ENCODE data around the gene SDC1. TPM values are rescaled to one million over a fixed set of nuclear protein-coding genes. Genes with fewer than 3 reads are reported as not detected.

The SDC1 gene
- total and polyA plus RNA-seq, 2 of the 8 experiments (the other 6 are each of a cell fraction or from before 2014, with no cell fraction given) = 45.3 to 73.3 TPM

GRCh38 chr2:20230114-20230425 is 5.1 kb upstream of the SDC1 start:
- Histone ChIP-seq H4K91ac (replicated peaks; ENCODE audit: insufficient read length, low read length) (no peak overlapping the region), H2BK120ac (replicated peaks; ENCODE audit: low read depth, low read length) (no peak overlapping the region), H2BK15ac (ENCODE audit: low read length) (no peak overlapping the region), H3K4me3 (ENCODE audit: extremely low read depth in 1 of 4, insufficient read depth in 2 of 4, low read depth in 3 of 4, low read length in 4 of 4) (no peak overlapping the region), H4K20me1 (replicated peaks in 1 of 2; ENCODE audit: control insufficient read depth in 1 of 2, insufficient read depth in 2 of 2, low read length in 2 of 2) (no peaks in the 10 kb centered on the region), H3K4me1 (replicated peaks in 1 of 4; ENCODE audit: control insufficient read depth in 3 of 4, insufficient read depth in 4 of 4, low read length in 3 of 4) (peaks cover 5 to 15% (median 8%) of the 10 kb centered on the region in 4 experiments; a peak in 6 of 7 replicates), H3K18ac (ENCODE audit: extremely low read depth, low read length) (no peak overlapping the region), H3K14ac (ENCODE audit: insufficient read length) (no peak overlapping the region), H2BK5ac (ENCODE audit: low read depth, low read length) (no peak overlapping the region), H2BK12ac (ENCODE audit: low read depth, low read length) (no peak overlapping the region), H2BK20ac (ENCODE audit: low read length) (no peak overlapping the region), H3K36me3 (ENCODE audit: control insufficient read depth in 2 of 4, insufficient read depth in 4 of 4, low read length in 3 of 4) (no peaks in the 10 kb centered on the region), H2AK5ac (ENCODE audit: low read depth, low read length) (no peak overlapping the region), H3K27me3 (replicated peaks in 1 of 4; ENCODE audit: control insufficient read depth in 3 of 4, extremely low read depth in 1 of 4, insufficient read depth in 3 of 4, low read length in 3 of 4) (peaks cover 0 to 7% (median 4%) of the 10 kb centered on the region in 4 experiments; a peak in 4 of 7 replicates), H3K4me2 (ENCODE audit: insufficient read depth in 1 of 2, low read depth in 2 of 2, low read length in 2 of 2) (no peak overlapping the region), H3K9ac (replicated peaks in 1 of 4; ENCODE audit: extremely low read depth in 1 of 4, low read depth in 3 of 4, low read length in 3 of 4) (no peak overlapping the region), H4K8ac (ENCODE audit: extremely low read depth, insufficient read depth, low read length) (no peak overlapping the region), H3K56ac (replicated peaks; ENCODE audit: insufficient read length, low read depth, low read length) (no peak overlapping the region), H2AFZ (ENCODE audit: low read length) (no peak overlapping the region), H3K23me2 (ENCODE audit: low read depth, low read length) (peaks cover 3% of the 10 kb centered on the region; the same call in 1 of the 2 replicates), H3K79me2 (ENCODE audit: control insufficient read depth in 1 of 2, insufficient read depth in 2 of 2, low read length in 2 of 2) (no peaks in the 10 kb centered on the region), H3K23ac (ENCODE audit: insufficient read length) (no peak overlapping the region), H3K4ac (replicated peaks; ENCODE audit: insufficient read length, low read depth, low read length) (no peak overlapping the region), H3K79me1 (ENCODE audit: low read depth, low read length) (no peaks in the 10 kb centered on the region), H3K9me3 (ENCODE audit: insufficient read depth in 2 of 2, low read depth in 1 of 2, low read length in 1 of 2) (no peaks in the 10 kb centered on the region), H4K5ac (ENCODE audit: insufficient read length, low read depth, low read length) (no peak overlapping the region), H3K27ac (ENCODE audit: low read depth, low read length) (no peak overlapping the region)
- 72% methylated on average over 4 of the region's 4 CpGs; no CpG with 5 or more reads in 1 of the 2 experiments for WGBS, 2 experiments (ENCODE audit: extremely low coverage in 1 of 2, insufficient coverage in 1 of 2, insufficient read length in 1 of 2, insufficient replicate concordance in 2 of 2, low coverage in 1 of 2, low lambda C conversion rate in 2 of 2, missing lambda C conversion rate in 1 of 2)
- TF ChIP-seq SP1 (IDR thresholded peaks at IDR 0.05; ENCODE audit: low read depth, low read length) = no peak
- no peak for TF ChIP-seq CBX8 (IDR thresholded peaks at IDR 0.05; ENCODE audit: borderline replicate concordance, low read depth, low read length)
- no peak for TF ChIP-seq POLR2AphosphoS5 (IDR thresholded peaks at IDR 0.05; ENCODE audit: low read depth, low read length)
- no peak for TF ChIP-seq RAD21 (IDR thresholded peaks at IDR 0.05 in 1 of 2, conservative IDR thresholded peaks at IDR 0.05 in 1 of 2; ENCODE audit: low read depth in 2 of 2, low read length in 2 of 2)
- TF ChIP-seq SIX5 (IDR thresholded peaks at IDR 0.05; ENCODE audit: low read depth, low read length) = no peak
- DNase-seq (ENCODE audit: low read depth in 1 of 2, low spot score in 2 of 2) (peak in 1 of 2 experiments; percentile 8), FAIRE-seq (no peak)
- ChIA-PET CTCF (ENCODE audit: partially characterized antibody) (interaction anchor here (0.8 to 6.8 kb wide), 7 partner anchors 8 to 215 kb away, joined by 3 to 63 read pairs (median 5); no protein-coding TSS in a partner anchor), POLR2A (ENCODE audit: partially characterized antibody) (no interaction called here)
